Activated CD4-positive, alpha-beta memory T cell treated with anti-CD3 and anti-CD28 coated beads for 36 hours (primary cell): Measurements from ENCODE around the gene LEO1. TPM values are rescaled to one million over a fixed set of nuclear protein-coding genes. Genes with fewer than 3 reads are reported as not detected.

ENCODE experiments used
- CTCF ChIA-PET: fragments of 350-600 bp; sonication (Branson Sonifier 250); formaldehyde crosslinking; loops from one replicate; lab custom pipeline; 2021; ENCODE audit warnings: antibody characterized with exemption, inconsistent platforms; lab: Charles Lee
- POLR2A ChIA-PET: fragments of 350-600 bp; sonication (Branson Sonifier 250); formaldehyde crosslinking; loops from one replicate; lab custom pipeline; 2021; ENCODE audit warnings: antibody characterized with exemption; lab: Charles Lee
- DNase-seq: peaks from one replicate; pipeline ENCODE4 v3.0.0-alpha.2; 2020
- H3K27ac Mint-ChIP-seq: one replicate; pipeline ENCODE4 v1.8.0; 2021; ENCODE audit warnings: mixed read lengths
- H3K27me3 Mint-ChIP-seq: one replicate; pipeline ENCODE4 v1.8.0; 2021; ENCODE audit warnings: mixed read lengths
- H3K36me3 Mint-ChIP-seq: one replicate; pipeline ENCODE4 v1.8.0; 2021; ENCODE audit warnings: mixed read lengths
- H3K4me1 Mint-ChIP-seq: one replicate; pipeline ENCODE4 v1.8.0; 2021; ENCODE audit warnings: low read depth, mixed read lengths
- H3K4me3 Mint-ChIP-seq: one replicate; pipeline ENCODE4 v1.8.0; 2021; ENCODE audit warnings: mild to moderate bottlenecking, mixed read lengths
- H3K9me3 Mint-ChIP-seq: one replicate; pipeline ENCODE4 v1.8.0; 2021; ENCODE audit warnings: mixed read lengths
- intact Hi-C: fragments of 100-400 bp; cut with micrococcal nuclease; formaldehyde crosslinking; loops from one replicate; pipeline ENCODE4 v1.15.1; 2023
- total RNA-seq, 2 experiments: library from RNA; stranded (reverse); gene quantifications; one replicate each; pipeline ENCODE4 v1.2.3, GENCODE V29; 2021

LEO1 gene
- total RNA-seq = 10 to 100 TPM; 27.3 to 28.3 TPM

DNA sequence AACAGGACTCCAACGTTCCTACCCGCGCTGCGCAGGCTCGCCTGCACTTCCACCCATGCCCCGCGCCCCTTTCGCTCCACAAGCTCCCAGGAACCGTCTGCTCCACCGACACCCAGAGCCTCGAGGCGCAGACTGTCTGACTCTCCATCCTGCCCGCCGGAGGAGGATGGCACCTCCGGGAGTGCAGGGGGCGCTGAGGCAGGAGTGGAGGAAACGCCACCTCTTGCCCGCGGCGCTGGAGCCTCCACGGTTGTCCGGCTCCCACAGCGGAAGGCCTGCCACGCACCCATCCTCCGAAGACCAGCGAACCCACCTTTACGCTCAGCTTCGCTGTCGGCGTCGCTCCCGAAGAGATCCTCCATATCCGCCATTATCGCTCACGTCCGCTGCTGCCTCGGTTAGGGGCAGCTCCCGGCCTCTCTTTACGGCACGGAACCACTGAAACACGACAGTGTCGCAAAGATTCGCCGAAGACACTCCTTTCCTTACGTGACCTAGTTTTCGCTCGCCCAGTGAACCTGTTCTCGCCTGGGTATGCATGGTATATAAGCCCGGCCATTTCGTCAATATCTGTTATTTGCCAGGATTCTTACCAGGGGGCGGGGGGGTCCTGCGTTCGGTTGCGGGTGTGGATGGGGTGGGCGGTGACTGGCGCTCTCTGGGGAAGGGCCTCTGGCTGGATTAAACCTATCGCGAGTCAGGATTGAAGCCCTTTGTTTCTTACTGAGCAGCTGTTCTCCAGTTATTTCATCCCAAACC is at the start of gene LEO1:
TSS of gene LEO1 (minus strand) at position 404 of the 759 bp plus-strand sequence. CDS start at position 371, 33 bp downstream.
- peak within 1 kb of the TSS; percentile 94 for H3K27ac Mint-ChIP-seq

DNA sequence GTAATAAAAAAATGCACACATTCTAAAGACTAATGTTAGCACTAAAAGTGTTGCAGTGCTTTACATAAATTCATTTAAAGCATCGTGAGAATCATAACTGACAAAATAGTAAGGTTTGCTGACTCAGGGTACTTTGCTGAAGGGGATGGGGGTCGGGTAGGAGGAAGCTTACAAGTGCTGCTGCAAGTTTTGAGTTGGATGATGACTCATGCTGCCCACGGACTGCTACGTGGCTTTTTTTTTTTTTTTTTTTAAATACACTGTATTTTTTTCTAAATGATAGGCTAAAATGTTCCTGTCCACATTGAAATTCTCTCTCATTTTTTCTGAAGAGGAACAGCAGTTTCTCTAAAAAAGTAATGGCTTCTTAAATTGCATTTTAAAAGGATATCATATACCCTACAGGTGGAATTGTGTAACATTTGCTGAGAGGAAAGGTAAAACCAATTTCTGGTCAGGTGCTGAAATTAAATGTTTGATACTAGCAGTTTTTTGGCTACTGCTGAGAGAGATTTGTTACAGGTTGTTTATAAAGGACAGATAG is 49.6 kb upstream of the LEO1 start:
- peak overlapping the region; percentile 98 for H3K27ac Mint-ChIP-seq
- H3K36me3 Mint-ChIP-seq = peaks cover 9% of the 10 kb centered on the region
- peak; percentile 81 for DNase-seq
- CTCF ChIA-PET = interaction anchor here (0.7 to 3.5 kb wide), 4 partner anchors 14 to 58 kb away, joined by 3 to 18 read pairs (median 4); no protein-coding TSS in a partner anchor
- peak overlapping the region; percentile 95 for H3K4me3 Mint-ChIP-seq
- peaks cover 43% of the 10 kb centered on the region for H3K4me1 Mint-ChIP-seq
- intact Hi-C loops = loop anchor here (1.0 to 2.0 kb wide), 5 partner anchors 8 to 58 kb away; no protein-coding TSS in a partner anchor
- no peaks in the 10 kb centered on the region for H3K9me3 Mint-ChIP-seq
- POLR2A ChIA-PET = interaction anchor here (0.6 to 4.1 kb wide), 5 partner anchors 10 to 50 kb away, joined by 3 to 32 read pairs (median 4); partner anchors contain the start of gene LEO1
- no peaks in the 10 kb centered on the region for H3K27me3 Mint-ChIP-seq

More for the DNA sequence above, at the start of gene LEO1:
- Mint-ChIP-seq H3K4me3 (peak within 1 kb of the TSS; percentile 96), H3K36me3 (peaks cover 17% of the 10 kb centered on the region), H3K4me1 (peaks cover 17% of the 10 kb centered on the region), H3K9me3 (peaks cover 12% of the 10 kb centered on the region), H3K27me3 (peaks cover 2% of the 10 kb centered on the region)
- POLR2A ChIA-PET = interaction anchor here (0.5 to 2.7 kb wide), 8 partner anchors 9 to 243 kb away, joined by 3 to 15 read pairs (median 5); no protein-coding TSS in a partner anchor
- CTCF ChIA-PET = interaction anchor here (0.9 to 3.4 kb wide), 9 partner anchors 8 to 237 kb away, joined by 3 to 29 read pairs (median 4); no protein-coding TSS in a partner anchor
- peak; percentile 93 for DNase-seq
- intact Hi-C loops = loop anchor here (1.0 to 5.0 kb wide), 4 partner anchors 11 to 139 kb away; no protein-coding TSS in a partner anchor

DNA sequence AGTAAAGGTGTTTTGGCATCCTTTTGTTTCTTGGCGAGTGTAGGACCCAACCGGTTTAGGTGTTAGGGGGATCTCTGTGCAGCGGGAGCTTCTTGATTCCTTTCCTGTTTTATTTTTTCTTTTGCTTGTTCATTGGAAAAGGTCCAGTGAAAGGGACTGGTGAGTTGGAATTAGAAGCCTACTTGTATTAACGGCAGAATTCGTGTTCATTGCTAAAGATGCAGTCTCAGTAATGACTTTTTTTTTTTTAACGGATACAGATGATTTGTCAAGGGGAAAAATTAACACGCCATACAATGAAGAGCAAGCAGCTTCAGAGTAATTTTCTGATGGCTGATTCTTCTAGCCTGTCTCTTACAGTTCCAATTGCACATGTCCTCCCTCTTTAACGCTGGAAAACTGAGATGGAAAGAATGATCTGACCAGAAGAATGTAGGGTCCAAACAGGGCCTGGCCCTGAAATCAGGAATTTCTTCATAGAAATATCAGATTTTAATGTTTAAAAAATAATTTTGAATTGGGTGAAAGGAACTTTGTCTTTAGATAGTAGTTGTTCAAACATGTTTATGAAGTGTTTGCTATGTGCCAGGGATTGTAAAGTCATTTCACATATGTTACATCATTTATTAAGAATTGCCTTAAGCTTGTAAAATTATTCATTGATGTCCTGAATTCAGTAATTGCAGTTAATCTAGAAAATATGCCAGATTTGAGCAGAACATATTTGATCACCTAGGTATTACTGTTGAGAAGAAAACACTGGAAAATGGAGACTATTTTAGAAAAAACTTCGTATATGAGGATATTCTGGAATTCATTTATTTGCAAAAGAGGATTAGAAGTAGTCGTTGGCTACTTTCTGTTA is 48.9 kb upstream of the LEO1 start:
- H3K4me3 Mint-ChIP-seq = peak overlapping the region; percentile 95

DNA sequence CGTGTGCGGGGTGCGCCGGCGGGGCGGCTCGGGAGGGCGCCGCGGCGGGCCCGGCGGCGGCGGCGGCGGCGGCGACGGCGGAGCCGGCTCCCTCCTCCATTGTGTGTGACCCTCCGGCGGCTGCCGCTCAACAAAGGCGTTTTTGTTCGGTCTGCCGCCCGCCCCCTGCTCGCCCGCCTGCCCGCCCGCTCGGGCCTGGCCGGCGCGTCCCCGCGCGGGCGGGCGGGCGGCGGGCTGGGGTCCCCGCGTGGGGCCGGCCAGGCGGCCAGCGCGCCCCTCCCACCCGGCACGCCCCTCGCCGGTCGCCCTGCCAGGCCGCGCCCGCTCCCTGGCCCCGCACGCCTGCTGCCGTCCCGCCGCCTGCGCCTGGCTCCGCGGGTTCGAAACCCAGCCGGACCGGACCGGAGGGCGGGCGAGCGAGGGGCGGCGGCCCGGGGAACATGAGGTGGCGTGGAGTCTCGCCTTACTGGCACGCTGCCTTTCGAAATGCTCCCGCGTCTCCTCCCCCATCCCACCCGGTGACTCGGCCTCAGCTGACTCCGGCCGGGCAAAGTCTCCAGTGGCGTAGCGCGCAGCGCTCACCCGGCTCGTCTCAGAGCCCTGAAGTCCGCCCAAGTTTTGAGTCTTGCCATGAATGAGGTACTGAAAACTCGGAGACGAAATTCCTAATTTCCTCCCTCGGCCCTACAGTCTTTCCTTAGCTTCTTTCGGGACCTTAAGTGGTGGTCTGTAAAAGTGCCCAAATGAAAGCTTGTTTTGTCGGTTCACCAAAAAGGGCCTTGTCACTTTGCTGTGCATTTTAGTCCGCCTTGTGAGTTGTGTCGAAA is 48.0 kb upstream of the LEO1 start:
- CTCF ChIA-PET = interaction anchor here (0.6 to 3.5 kb wide), 4 partner anchors 13 to 90 kb away, joined by 3 to 18 read pairs (median 4); no protein-coding TSS in a partner anchor
- Mint-ChIP-seq H3K36me3 (peaks cover 9% of the 10 kb centered on the region), H3K9me3 (no peaks in the 10 kb centered on the region), H3K27me3 (no peaks in the 10 kb centered on the region), H3K27ac (peak overlapping the region; percentile 99), H3K4me3 (peak overlapping the region; percentile 98), H3K4me1 (peaks cover 38% of the 10 kb centered on the region)
- POLR2A ChIA-PET = interaction anchor here (0.6 to 4.1 kb wide), 11 partner anchors 8 to 1256 kb away, joined by 3 to 32 read pairs (median 4); partner anchors contain the start of gene LEO1
- intact Hi-C loops = loop anchor here (1.0 to 10.0 kb wide), 4 partner anchors 37 to 445 kb away; partner anchors contain the start of genes LEO1 and TMOD3
- DNase-seq = peak; percentile 81

More for the DNA sequence above, 48.9 kb upstream of the LEO1 start:
- intact Hi-C loops = loop anchor here (1.0 to 2.0 kb wide), 6 partner anchors 7 to 59 kb away; partner anchors contain the start of gene LEO1
- ChIA-PET CTCF (interaction anchor here (0.6 to 3.5 kb wide), 6 partner anchors 14 to 90 kb away, joined by 3 to 18 read pairs (median 3); no protein-coding TSS in a partner anchor), POLR2A (interaction anchor here (0.6 to 4.1 kb wide), 11 partner anchors 9 to 1256 kb away, joined by 3 to 32 read pairs (median 4); partner anchors contain the start of gene LEO1)
- Mint-ChIP-seq H3K4me1 (peaks cover 38% of the 10 kb centered on the region), H3K27me3 (no peaks in the 10 kb centered on the region), H3K36me3 (peaks cover 9% of the 10 kb centered on the region), H3K9me3 (no peaks in the 10 kb centered on the region), H3K27ac (peak overlapping the region; percentile 98)
- peak; percentile 34 for DNase-seq

DNA sequence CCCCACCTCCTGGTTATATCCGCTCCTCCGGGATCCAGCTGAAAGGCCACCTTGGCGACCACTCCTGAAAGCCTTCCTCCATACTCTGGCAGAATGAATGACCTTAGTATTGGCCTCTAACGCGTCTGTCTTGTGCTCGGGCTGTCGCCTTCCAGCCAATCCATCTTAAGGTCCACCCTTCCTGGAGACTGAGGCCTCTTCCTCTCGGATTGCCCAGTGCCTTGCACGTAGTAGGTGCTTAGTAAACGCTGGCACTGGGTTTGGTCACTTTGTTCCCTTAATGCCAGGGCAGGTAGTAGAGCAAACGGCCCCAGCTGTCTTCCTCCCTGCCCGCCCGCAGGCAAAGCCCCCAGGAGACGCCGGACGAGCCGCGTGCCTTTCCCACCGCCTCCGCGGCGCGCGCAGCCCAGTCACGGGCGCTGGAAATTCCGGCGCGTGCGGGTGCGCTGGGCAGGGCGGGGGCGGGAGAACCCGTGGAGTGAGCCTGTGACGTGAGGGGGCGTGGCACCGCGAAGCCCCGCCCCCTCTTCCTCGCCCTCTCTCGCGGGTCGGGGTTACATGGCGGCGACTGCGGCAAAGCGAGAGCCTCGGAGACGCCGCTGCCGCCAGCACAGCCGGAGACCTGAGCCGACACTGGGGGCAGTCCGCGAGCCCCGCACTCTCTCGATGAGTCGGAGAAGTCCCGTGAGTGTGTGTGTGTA is 47.3 kb upstream of the LEO1 start, which contains the start of gene MAPK6:
TSS of gene MAPK6 (plus strand) at position 527 of the 701 bp plus-strand sequence. CDS start 27,242 bp downstream, outside the sequence.
- H3K4me1 Mint-ChIP-seq = peaks cover 39% of the 10 kb centered on the region
- H3K9me3 Mint-ChIP-seq = no peaks in the 10 kb centered on the region
- intact Hi-C loops = loop anchor here (10.0 kb wide), 2 partner anchors 194 to 446 kb away; partner anchors contain the start of gene TMOD3
- peak within 1 kb of the TSS; percentile 98 for H3K4me3 Mint-ChIP-seq
- H3K27ac Mint-ChIP-seq = peak within 1 kb of the TSS; percentile 99
- peaks cover 9% of the 10 kb centered on the region for H3K36me3 Mint-ChIP-seq
- H3K27me3 Mint-ChIP-seq = no peaks in the 10 kb centered on the region
- DNase-seq = peak; percentile 95
- ChIA-PET CTCF (interaction anchor here (3.5 kb wide), 1 partner anchor 12 kb away, joined by 18 read pairs; no protein-coding TSS in a partner anchor), POLR2A (interaction anchor here (4.1 kb wide), 1 partner anchor 12 kb away, joined by 32 read pairs; no protein-coding TSS in a partner anchor)

DNA sequence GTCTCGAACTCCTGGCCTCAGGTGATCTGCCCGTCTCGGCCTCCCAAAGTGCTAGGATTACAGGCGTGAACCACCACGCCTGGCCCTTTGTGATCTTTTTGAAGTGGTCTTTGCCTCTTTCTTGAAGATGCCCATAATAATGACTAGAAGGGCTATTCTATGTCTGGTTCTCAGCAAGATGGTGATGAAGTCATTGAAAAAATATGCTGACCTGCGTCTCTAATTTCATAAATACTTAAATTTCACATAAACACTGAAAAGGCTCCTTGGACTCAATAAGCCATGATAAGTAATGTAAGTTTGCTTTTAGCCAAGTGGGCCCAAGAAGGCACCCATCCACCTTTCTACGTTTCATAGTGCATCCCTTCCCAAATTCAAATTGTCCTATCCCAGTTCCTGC is 46.7 kb upstream of the LEO1 start:
- ChIA-PET CTCF (interaction anchor here (3.5 kb wide), 1 partner anchor 11 kb away, joined by 18 read pairs; no protein-coding TSS in a partner anchor), POLR2A (interaction anchor here (4.1 kb wide), 1 partner anchor 11 kb away, joined by 32 read pairs; no protein-coding TSS in a partner anchor)
- peaks cover 8% of the 10 kb centered on the region for H3K36me3 Mint-ChIP-seq
- no peaks in the 10 kb centered on the region for H3K27me3 Mint-ChIP-seq
- H3K4me3 Mint-ChIP-seq = peak overlapping the region; percentile 98
- H3K27ac Mint-ChIP-seq = peak overlapping the region; percentile 99
- peaks cover 43% of the 10 kb centered on the region for H3K4me1 Mint-ChIP-seq
- no peaks in the 10 kb centered on the region for H3K9me3 Mint-ChIP-seq
- DNase-seq = no peak
- intact Hi-C loops = loop anchor here (10.0 kb wide), 2 partner anchors 193 to 447 kb away; partner anchors contain the start of gene TMOD3

DNA sequence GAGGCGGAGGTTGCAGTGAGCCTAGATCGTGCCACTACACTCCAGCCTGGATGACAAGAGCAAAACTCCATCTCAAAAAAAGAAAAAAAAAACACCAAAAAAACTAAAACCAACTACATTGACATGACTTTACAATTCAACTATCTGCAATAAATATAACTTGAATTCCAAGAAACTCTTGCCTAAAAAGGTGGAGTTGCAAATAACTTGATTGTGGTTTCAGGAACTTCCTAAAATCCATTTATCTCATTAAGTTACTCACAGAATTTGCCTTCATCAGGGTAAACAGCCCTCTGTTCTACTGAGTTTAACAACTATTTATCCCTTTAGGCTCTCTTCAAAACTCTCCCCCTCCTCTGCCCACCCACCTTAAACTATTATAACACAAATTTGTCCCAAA is 44.7 kb upstream of the LEO1 start:
- Mint-ChIP-seq H3K36me3 (peaks cover 6% of the 10 kb centered on the region), H3K27me3 (no peaks in the 10 kb centered on the region), H3K4me1 (peaks cover 44% of the 10 kb centered on the region), H3K27ac (no peak overlapping the region), H3K4me3 (no peak overlapping the region), H3K9me3 (no peaks in the 10 kb centered on the region)
- DNase-seq = no peak
- intact Hi-C loops = loop anchor here (10.0 kb wide), 2 partner anchors 192 to 448 kb away; partner anchors contain the start of gene TMOD3
- POLR2A ChIA-PET = no interaction called here
- CTCF ChIA-PET = no interaction called here

DNA sequence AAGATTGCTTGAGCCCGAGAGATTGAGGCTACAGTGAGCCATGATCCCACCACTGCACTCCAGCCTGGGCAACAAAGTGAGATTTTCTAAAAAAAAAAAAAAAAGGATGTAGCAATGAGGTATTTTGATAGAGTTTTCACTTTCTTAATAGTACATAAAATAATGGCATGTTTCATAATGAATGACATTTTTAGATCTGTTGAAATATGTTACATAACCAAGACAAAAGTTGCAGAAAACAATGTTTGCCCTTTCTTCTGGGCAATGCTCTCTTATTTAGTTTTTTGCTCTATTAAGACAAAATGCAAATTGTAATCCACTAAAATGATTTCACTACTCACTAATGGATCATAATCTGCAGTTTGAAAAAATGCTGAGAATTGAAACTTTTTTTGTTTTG is 43.0 kb upstream of the LEO1 start:
- POLR2A ChIA-PET = no interaction called here
- Mint-ChIP-seq H3K27ac (no peak overlapping the region), H3K36me3 (no peaks in the 10 kb centered on the region), H3K4me1 (peaks cover 44% of the 10 kb centered on the region), H3K4me3 (no peak overlapping the region), H3K27me3 (no peaks in the 10 kb centered on the region), H3K9me3 (no peaks in the 10 kb centered on the region)
- intact Hi-C loops = loop anchor here (5.0 to 10.0 kb wide), 6 partner anchors 190 to 663 kb away; partner anchors contain the start of genes ATOSA, LYSMD2 and TMOD3
- CTCF ChIA-PET = no interaction called here
- DNase-seq = no peak

DNA sequence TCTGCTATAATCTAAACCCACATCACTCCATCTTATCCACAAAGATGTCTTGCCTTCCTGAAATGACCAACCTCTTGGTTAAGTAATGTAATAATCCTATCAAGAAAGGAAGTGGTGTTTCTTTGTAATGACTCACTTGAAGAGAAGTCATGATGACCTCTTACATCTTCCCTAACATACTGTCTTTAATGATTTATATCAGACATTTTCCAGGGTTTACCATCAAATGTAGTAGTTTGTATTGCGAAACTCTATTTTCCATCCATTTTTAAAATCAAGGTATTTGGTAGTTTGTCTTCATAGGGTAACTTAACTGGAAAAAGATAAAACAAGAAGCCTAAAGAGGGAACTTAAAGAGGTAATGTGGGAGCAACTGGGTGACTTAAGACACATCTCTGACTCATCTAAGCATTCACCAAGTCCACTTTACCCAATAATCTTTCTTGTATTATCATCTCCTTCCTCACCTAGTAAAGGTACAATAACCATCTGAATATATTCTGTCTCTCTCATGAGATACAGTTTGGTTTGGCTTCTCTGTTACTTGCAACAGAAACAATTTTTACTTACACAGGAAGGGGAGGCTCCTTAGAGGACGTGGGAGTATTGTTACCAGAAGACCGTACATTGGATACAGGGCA is 41.7 kb upstream of the LEO1 start:
- Mint-ChIP-seq H3K4me1 (peaks cover 50% of the 10 kb centered on the region), H3K4me3 (no peak overlapping the region), H3K36me3 (no peaks in the 10 kb centered on the region), H3K27me3 (no peaks in the 10 kb centered on the region), H3K27ac (peak overlapping the region; percentile 82), H3K9me3 (no peaks in the 10 kb centered on the region)
- ChIA-PET POLR2A (no interaction called here), CTCF (interaction anchor here (1.0 kb wide), 1 partner anchor 33 kb away, joined by 3 read pairs; no protein-coding TSS in a partner anchor)
- intact Hi-C loops = loop anchor here (1.0 to 10.0 kb wide), 11 partner anchors 8 to 664 kb away; partner anchors contain the start of genes ATOSA, LEO1, LYSMD2 and TMOD3
- DNase-seq = no peak
